GM21717 (cell line): ENCODE data around the gene HCRTR1.

ENCODE experiments used
- ATAC-seq: cut with Tn5 transposase; IDR thresholded peaks from one replicate; pipeline ENCODE4 v1.9.1; 2021; ENCODE audit warnings: mild to moderate bottlenecking, moderate library complexity; ENCODE audit not compliant: unreplicated experiment

The HCRTR1 gene

DNA sequence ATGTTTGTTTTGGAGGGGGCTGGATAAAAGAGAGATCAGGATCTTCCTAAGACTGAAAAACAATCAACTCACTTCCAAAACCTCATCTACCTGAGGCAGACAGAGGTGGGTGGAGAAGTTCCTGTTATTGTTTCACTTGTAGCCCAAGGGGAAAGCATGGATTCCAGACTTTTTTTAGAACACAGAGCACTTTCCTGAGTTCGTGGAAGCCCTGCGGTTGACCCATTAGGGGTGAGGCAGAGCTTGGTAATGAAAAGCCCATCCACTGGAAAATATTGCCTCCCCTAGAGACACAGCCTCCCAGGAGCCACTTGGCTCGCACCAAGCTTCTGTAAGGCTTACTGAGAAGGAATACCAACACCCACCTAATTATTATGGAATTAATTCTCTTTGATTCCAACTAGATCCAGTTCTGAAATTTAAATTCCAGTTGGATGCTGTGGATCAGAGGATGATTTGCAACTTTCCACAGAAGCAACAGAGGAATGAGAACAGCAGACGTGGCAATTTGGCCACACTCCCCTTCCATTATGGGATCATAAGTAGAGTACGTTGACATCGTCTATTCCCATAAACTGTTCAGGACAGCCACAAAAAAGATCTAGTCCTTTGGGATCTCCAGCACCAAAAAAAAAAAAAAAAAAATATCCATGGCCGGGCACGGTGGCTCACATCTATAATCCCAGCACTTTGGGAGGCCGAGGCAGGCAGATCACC lies 31.3 kb downstream of the HCRTR1 start:
- ATAC-seq, result no peak

DNA sequence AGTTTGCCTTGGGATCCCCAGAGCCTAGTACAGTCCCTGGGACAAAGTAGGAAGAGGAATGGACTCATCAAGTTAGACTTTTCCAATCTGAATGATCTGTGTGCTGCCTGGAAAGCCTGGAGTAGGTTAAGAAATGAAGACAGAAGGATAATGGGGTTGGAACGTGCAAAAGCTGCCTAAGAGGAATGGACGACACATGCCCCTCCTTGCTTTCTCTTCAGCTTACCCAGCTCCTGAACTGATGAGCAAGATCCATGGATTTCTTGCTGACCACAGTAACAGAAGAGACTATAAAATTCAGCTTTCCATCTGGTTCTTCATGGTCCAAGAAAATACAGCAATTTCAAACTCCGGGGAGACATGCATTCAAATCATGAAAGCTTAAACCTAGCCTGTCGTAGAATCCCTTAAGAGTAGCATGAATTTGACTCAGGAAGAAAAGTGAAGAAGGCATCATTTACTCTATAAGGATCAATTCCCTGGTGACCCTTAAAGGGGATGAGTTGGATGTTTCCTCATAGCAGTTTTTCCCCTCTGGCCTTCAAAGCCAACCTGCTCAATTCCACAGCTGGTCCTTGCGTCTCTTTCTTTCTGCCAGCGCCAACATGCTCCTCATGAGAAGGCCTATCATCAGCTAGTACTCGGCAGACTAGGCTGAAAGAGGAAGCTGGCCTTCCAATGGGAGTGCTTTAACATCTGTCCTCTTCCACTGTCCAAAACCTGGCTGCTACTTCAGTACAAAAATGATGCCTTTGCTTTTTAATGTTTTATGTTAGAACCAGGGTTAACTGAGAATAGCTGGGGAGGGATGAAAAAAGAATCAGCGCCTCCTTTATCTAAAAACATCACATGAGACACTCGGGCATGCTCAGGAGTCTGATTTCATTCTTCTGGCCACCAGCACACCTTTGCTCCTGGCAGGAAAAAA lies 32.9 kb downstream of the HCRTR1 start:
- no peak for ATAC-seq

DNA sequence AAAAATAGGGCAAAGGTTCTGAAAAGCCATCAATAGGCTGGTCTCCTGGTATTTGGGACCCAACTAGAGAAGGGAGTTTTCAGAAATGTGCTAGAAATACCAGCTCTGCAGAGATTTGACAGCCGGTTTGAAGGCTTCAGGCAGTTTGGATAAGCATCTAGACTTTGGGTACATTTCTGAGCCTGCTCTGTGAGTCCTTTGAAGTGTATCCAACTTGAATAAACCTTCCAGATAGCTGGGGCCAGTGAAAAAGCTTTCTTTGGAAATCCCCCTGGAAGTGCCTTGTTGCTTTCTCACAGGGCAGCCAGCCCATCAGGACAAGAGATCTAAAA lies 33.6 kb downstream of the HCRTR1 start:
- no peak for ATAC-seq

DNA sequence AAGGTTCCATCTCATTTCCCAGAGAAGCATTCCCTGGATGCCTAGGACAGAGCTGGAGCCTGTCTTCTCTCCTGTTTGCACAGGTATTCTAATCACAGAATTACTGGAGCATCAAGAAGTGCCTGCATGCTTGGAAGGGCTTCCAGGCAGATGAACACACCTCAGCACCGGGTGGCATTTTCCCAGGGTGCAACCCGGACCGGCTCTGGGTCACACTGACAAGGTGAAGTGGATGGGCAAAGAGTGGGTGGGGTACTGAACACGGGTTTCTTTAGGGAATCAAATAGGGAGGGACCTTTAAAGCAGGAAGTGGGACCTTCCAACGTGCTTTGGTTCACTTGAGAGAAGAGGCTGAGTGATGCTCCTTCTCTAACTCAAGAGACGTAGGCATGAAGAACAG lies 34.3 kb downstream of the HCRTR1 start:
- ATAC-seq, result no peak

DNA sequence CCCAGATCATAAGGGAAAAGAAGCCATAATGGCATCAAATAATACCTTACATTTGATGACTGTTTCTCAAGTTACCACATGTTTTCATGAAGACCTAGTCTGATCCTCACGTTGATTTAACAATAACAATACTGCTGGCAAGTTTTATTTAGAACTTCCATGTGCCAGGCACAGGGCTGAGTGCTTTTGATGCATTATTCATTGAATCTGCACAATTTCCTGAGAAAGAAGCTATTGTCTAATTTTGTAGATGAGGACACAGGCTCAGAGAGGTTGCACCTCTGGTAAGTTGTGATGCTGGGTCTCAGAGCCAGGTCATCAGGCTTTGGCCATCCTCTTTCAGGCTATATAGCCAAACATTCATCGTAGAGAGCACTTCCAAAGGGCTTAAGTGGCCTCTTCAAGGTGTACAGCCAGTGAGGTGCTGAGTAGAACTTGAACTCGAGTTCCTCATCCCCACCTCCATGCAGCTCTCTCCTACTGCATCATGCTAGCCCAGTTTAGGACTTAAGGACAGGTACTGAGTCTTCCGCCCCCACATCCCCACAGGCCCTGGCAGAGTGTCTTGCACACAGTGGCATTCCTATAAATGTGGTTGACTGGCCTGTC lies 35.5 kb downstream of the HCRTR1 start:
- no peak for ATAC-seq

DNA sequence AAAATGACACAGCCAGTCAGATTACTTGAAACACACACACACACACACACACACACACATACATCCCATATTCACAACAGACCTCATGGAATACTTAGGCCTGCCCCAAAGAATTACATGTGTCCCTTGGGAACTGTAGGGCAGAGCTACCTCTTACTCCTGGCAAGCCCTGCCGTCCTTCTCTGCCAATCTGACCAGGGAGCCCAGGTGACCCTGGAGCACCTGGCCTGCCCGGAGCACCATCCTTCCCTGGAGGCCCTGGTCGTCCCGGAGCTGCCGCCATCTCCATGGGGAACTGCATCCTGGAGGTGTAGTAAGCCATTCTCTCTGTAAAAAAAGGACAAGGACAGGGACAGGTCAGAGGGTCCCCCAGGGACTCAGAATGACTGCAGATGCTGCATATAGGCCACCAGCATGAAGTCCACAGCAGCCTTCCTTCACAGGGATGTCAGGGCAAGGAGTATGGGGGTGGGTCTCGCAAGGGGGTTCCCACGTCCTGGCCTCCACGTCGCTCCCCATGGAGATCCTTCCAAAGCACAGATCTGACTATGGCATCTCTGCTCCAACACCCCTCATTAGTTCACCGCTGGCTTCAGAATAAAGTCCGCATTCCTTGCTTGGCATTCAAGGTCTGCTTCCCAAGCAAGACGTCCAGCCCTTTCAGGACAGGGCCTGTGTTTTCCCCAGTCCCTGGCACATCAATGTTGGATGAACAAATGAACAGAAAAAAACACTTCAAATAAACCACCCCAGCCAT lies 36.4 kb downstream of the HCRTR1 start:
- no peak for ATAC-seq

DNA sequence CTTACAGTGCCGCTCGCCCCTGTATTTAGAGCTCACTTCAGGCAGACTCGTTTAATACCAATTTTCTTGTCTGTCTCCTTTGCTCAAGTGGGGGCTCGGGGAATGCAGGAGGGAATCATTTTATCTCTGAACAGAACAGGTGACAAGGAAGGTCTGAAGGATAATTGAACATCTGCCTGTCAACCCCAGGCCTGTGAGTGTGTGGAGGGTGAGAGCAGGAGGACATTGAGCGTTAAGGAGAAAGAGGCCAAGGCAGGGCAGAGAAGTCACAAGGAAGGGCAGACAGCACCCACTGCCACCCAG lies 36.9 kb downstream of the HCRTR1 start:
- ATAC-seq, result no peak

DNA sequence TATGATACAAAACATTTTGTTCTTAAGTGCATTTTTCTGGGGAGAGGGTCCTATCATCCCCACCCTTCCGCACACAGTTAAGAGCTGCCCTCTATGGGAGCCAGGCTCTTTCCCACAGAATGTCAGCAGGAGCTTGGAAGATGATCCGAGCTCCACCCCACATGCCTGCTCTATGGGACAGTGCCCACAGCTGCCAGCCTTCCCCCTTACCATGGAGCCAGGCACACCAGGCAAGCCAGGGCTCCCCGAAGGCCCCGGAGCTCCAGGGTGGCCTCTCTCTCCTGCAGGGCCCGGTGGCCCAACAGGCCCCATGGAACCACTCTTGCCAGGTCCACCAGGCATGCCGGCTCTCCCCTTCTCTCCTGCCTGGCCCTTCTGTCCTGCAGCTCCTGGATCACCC lies 37.6 kb downstream of the HCRTR1 start:
- ATAC-seq, result no peak

DNA sequence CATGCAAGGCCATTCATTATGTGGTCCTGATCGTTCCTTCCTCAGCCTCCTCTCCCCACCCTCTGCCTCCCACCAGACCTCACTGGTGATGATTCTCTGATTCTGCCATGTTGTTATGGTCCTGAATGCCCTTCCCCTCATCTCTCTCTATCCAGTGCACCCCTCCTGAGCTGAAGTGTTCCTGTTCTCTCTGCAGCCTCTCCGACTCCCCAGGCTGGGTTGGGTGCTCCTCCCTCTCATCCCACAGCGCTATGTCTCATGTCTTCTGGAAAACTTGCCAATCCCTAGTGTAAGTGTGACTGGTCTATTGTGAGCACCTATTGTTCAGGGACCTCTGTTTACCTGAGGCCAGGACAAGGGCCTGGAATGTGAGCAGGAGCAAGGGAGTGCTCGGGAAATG lies 38.3 kb downstream of the HCRTR1 start:
- ATAC-seq, result no peak

DNA sequence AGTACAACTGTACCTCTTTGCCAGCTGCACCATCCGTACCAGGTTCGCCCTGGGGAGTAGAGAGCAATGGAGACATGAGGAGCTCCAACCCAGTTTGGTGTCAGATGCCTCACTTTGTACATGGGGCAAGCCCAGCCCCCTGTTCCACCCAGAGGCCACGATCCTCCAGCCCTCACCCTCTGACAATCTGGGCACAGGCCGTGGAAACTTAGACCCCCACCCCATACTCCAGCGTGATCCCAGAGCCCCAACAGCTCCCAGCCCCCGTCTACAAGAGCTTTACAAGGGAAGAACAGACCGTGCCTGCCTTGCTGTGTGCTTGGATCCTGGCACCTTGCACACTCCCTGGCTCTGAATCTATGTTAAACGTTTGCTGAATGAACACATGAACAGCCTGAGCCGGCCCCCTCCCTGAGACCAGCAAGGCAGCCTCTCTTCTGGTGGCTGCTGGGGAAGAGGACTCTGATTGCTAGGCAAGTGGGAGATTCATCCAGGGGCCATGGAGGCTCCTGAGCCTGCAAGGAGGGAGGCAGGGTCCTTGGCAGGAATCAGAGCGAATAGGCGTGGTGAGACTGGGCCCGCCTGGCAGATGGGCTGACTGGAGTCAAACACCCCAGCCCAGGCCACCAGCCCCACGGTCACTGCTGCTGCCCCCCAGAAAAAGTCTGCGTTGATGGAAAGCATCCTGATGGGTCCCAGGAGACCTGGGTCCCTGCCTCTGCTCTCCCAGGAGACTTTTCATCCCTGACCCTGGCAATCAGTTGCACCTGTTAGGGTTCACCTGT lies 39.7 kb downstream of the HCRTR1 start:
- ATAC-seq, result no peak

DNA sequence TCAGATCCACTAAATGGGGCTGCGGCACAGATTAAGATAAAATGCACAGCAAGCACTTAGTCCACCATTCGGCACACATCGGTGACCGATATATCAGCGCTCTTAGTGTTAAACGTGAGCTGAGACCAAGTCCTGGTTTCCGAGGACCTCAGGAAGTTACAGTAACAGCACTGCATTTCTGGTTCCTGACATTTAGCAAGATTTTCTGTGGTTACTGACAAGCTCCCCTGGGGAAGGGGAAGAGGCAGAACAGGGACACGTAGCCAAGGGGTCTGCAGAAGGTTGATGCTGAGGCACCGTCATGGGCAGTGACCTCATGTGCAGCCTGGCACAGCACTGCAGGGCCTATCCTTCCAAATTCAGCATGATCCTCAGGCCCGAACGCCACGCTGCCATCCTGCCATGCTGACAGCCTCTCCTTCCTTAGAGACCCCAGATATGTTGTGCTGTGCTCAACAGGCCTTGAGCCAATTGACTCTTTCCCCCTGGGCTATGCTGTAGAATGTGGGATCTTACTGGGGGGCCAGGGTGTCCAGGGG lies 40.6 kb downstream of the HCRTR1 start:
- ATAC-seq, result no peak

DNA sequence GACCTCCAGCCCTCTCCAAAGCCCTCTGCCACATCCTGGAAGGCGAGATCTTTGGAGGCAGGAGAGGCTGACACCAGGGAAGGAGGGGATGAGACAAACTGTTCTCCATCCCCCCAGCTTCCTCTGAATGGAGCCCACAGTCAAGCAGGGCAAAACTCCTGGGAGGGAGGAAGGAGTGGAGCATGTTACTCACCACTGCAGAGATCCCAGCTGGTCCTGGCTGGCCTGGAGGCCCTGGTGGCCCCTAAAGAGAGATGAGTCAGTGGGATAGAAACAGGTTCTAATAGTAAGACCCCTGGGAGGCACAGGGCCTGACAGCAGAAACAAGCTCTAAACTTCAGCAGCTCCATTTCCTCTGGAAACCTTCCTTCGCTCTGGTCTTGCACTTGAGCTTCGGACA lies 41.2 kb downstream of the HCRTR1 start:
- no peak for ATAC-seq

DNA sequence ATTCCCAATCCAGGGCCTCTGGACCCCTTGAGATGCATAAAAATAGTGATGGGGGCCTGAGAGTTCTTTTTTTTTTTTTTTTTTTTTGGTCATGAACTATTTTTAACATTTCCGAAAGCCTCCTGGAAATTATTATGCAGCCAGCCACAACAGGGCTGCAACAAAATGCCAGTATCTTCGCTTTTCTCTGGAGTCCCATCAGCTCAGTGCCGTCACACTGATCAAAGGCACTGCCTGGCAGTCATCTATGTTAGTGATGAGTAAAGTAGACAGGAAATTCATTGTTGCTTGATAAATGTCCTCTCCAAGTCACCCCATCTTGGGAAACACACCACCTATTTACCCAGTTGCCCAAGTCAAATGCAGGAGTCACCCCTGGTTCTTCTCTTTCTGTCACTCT lies 42.4 kb downstream of the HCRTR1 start:
- ATAC-seq, result no peak

DNA sequence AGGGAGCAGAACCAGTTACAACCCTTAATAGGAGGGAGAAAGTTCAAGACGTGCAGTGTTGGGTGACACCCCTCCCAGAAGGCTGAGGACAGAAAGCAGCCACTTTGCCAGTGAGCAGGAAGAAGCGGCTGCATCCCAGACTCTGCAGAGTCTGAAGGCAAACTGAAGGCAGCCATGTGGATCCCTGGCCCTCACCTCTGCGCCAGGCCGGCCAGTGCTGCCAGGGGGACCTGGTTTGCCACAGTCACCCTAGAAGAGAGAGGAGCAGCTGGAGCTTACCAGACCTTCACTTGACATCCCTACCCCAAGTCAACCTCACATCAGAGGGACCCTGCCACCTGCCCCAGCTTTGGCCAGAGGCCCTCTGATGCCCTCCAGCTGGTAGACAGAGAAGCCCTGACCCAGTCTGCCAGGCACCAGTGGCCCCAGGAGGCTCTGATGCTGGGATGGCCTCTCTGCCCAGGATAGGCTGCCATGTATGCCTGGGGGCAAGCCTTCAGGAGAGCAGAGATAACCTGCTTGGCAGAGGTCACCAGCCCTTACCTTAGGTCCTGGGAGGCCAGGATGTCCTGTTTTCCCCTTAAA lies 43.5 kb downstream of the HCRTR1 start:
- ATAC-seq, result no peak

DNA sequence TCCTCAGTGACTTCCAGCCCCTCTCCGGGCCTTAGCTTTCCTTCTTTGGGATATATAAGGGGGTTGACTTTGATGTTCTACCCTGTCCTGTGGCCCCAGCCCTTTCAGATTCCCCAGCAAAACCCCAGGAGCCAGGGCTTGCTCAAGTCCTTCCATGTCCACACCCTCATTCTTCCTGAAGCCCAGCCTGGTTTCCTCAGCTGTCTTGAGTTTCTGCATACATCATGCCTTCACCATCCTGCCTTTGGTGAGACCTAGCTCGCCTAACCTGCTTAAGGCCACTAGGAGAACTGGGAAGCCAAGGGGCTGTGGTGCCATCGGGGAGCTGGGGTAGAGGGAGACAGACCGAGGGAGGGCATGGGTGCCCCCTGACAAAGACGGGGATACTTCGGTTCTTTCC lies 44.4 kb downstream of the HCRTR1 start:
- ATAC-seq, result no peak

DNA sequence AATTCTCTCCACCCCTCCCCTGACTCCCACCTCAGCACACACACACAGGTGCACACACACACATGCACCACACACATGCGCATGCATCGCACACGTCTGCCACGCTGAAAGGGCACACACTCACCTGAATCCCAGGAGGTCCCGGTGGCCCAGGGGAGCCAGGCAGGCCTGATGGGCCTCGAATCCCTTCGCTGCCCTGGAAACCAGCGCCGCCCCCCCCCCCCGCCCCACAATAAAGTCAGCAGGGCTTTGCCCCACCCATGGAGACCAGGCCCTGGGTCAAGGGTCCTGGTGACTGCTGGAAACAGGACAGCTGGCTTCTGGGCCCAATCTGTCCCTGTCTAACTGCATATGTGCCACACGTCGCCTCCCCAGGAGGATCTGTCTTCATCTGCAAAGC lies 45.0 kb downstream of the HCRTR1 start:
- ATAC-seq, result no peak

DNA sequence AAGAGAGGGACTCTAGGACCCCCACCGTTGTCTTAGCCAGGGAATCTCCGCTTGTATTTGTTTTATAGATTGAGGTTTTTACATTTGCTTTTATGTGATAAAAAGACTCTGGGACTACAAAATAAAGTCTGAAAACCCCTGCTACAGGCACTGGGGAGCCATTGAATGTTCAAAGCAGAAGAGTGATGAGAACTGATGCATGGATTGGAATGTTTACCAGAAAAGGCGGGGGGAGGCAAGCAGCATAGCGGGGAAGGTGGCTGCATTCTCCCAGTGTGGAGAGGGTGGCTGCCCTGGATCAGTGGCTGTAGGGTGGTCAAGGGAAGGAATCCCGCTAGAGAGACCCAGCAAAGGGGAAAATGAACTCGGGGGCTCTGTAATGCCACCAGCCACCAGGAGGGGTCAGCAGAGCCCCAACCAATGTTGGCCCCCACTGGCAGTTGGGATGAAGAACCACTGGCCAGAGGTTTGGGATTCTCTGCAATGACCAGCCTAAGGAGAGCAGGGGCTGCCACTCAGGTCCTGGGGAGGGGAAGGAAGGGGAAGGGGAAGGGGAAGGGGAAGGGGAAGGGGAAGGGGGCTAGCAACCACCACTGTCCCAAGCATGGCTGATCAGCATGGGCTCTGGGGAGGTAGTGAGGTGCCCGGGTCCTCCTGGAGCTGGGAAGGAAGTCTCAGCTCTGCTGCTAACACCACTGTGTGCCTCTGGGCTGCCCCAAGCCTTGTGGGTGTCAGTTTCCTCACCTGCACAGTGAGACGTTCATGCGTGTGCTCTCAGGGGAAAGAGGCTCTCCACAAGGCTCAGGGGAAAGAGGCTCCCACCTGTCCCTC lies 46.3 kb downstream of the HCRTR1 start:
- ATAC-seq, result no peak

DNA sequence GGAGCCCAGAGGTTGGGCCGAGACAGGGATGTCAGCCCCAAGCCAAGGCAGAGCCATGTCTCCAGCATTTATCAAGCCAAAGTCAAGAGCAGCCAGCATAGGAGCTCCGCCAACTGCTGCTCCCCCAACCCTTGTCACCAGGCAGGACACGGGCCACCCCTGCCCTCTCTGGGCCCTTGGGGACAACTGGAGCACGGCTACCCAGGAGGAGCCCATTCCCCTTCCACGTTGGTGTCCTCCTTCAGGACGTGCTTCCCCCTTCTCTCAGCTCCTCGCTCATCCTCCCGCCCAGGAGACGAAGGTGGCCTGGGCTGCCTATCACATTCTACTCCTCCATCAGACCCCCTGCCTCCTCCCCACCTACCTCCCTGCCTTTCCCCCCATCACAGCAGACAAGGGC lies 47.0 kb downstream of the HCRTR1 start:
- no peak for ATAC-seq

DNA sequence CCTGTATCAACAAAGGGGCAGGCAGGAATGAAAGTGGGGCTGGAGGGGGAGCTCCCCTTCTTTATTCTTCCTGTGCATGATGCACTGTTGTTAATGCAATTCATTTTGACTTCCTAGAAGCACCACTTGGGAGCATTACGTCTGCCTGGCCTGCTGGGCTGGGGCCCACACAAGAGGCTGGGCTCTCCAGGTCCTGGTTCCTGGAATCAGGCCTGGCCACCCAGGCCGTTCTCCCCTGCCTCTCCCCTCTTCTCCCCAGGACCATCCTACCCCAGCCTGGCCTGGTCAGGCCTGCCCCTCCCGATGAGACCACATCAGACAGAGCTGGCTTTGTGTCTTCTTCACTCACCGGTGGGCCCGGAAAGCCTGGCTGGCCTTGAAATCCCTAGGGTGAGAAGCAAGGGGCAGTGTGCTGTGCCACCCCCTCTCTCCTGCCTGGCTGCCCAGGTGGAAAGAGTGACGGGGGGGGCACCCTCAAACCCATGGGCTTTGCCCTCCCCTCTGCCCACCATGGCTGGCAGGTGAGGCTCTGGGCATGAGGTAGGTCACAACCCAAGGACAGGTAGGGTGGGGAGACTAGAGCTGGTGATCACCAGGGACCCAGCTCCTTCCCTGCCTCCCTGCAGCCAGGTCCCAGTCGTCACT lies 47.9 kb downstream of the HCRTR1 start:
- ATAC-seq, result no peak
